GM18507 (cell line): Measurements from ENCODE around the gene ANKH.
"Not testable (repeated sequence)": the region's sequence is repeated elsewhere in the genome, so short reads cannot be mapped to it uniquely, and the experiment has no call there.

Source experiments
- DNase-seq: peaks from one replicate; pipeline ENCODE4 v3.0.0; 2011; ENCODE audit warnings: low read depth; ENCODE audit not compliant: insufficient read length; ENCODE audit errors: extremely low spot score
- FAIRE-seq: peaks from 2 replicates; lab custom pipeline; 2011; peaks lifted over from hg19 to GRCh38; lab: Jason Lieb, UNC

The ANKH gene

DNA sequence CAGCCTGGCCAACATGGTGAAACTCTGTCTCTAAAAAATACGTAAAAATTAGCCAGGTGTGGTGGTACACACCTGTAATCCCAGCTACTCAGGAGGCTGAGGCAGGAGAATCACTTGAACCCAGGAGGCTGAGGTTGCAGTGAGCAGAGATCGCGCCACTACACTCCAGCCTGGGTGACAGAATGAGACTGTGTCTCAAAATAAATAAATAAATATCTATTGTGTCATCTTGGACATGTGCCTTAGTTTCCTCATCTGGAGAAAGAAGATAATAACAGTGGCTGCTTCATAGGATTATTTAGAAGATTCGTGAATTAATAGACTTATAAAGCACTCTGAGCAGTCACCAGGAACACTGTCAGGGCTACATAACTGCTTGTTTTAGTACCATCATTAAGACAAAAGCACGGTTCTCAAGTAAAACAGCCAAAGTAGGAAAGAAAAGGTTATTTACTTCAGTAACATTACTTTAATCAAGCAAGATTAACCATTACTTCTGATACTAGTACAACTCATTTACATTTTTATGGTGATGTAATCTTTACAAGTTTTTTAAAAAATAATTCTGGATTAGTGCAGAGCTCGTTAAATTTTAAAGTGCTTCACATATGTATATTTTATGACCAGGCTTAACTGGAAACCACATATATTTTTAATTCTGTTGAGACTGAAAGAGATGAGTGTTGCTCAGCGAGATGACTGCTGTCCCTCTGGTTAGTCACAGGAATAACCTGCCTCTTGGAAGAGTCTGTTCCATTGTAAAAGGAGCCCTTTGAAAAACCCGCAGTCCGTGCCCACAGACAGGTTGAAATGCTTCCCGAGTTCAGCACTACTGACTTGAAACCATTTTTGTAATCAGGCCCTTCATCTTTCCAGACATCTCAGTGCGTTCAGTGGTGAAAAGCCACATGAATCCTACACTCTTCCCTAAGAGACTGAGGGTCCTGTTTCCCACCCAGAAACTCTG is 36.7 kb downstream of the ANKH start:
- FAIRE-seq (no peak), DNase-seq (no peak)

GRCh38 chr5:14834062-14834461 is 37.5 kb downstream of the ANKH start:
- FAIRE-seq, result no peak

GRCh38 chr5:14831006-14831338 is 40.6 kb downstream of the ANKH start:
- no peak for FAIRE-seq
- no peak for DNase-seq

More at GRCh38 chr5:14834062-14834461, 37.5 kb downstream of the ANKH start:
- DNase-seq, result no peak

DNA sequence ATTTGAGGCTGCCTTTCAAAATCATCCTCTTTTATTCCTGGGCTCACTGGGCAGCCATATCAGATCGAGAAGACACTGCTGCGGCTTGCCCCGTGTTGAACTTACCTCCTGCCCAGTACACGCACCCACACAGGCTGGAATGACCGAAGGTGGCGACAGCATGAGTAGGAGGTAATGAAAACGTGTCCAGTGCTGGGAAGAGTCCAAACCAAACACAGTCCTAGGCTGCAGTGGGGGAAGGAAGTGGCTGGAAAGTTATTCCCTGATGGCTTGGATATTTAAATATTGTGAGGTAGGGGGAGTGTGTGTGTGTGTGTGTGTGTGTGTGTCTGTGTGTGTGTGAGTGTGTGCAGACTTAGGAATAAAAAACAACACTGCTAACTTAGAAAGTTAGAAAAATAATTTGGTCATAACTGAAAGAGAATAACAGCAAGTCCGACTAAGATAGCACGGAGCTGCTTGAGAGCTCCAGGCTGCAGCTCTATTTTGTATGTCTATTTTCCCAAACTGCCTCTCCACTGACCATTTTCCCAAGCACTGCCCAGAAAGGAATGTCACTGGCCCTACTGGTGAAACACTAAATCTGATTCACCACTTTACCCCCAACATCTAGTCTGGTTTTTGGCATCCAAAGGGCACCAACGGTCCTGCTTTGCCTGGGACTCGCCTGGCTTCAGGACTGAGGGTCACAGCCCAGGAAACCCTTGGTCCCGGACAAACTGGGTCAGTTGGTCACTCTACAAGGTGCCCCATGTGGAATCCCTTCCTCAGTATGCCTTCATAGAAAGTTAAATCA is 41.2 kb downstream of the ANKH start:
- DNase-seq, result no peak
- FAIRE-seq, result no peak

DNA sequence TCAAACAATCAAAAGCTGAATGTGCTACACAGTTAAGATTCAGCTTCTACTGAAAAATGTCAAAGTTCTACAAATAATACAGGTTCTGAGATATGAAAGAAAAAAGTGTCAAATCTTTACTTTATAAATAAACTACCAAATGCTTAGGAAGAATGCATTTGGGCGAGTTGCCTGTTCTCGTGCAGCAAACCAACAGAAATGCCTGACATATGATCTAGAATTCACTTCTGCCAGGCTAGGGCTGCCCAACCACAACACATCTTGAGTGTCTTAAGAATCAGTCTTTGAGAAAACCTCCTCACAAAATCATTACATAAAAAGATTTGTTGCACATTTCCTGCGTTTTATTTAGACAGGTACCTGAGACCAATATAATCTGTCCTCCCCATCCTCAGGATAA is 42.2 kb downstream of the ANKH start:
- DNase-seq, result no peak
- no peak for FAIRE-seq

DNA sequence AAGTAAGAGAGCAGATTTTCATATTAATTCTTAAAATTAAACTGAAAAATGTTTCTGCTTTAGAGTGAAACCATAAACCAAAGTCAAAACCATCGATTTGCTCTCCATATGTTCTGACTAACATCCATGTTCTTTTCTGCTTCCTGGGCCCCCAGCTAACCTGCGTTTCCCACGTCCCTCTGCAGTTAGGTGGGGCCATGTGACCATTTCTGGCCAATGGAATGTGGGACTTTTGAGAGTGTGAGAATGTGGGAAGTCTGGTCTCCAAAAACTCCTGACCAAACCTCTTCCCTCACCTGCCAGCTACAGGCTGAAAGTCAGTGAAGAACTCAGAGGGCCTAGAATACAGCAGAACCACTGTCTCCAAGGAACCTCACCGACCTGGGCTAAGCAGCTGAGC is 44.9 kb downstream of the ANKH start:
- FAIRE-seq, result no peak

DNA sequence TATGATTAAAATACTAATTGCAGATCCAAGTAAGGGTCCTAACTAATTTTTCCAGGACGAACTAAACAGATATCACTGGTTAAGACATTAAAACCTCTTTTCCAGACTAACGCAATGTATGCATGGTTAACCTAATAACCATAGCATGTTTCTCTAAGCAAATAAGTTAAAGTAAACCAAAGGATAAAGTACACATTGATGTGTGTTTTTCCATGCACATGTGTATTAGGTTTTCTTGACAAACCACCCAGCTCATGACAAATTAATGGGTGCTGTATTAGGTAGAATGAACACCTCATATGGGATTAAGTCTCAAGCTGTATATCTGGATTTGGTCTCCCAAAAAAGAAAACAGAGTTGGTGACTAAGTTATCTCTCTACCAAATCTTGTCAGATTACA is 45.6 kb downstream of the ANKH start:
- FAIRE-seq, result no peak
- DNase-seq, result no peak

More for the DNA sequence above, 44.9 kb downstream of the ANKH start:
- no peak for DNase-seq

DNA sequence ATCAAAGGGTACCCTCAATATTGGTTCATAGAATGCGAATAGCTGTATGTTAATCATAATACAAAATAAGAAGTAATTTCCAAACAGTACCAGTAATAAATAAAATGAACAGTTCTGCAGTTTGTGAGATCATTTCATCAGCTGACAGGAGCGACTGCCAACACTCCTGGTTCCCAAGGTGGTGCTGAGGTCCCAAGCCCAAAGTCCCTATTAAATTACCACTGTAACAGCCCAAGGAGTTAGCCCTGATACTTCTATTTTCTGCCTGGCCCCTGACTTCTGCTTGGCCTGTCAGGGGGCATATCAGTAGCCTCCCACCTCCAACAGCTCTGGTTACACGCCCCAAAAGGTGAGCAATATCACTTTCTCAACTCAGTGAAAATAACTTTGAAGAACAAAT is 47.1 kb downstream of the ANKH start:
- DNase-seq (no peak), FAIRE-seq (no peak)

DNA sequence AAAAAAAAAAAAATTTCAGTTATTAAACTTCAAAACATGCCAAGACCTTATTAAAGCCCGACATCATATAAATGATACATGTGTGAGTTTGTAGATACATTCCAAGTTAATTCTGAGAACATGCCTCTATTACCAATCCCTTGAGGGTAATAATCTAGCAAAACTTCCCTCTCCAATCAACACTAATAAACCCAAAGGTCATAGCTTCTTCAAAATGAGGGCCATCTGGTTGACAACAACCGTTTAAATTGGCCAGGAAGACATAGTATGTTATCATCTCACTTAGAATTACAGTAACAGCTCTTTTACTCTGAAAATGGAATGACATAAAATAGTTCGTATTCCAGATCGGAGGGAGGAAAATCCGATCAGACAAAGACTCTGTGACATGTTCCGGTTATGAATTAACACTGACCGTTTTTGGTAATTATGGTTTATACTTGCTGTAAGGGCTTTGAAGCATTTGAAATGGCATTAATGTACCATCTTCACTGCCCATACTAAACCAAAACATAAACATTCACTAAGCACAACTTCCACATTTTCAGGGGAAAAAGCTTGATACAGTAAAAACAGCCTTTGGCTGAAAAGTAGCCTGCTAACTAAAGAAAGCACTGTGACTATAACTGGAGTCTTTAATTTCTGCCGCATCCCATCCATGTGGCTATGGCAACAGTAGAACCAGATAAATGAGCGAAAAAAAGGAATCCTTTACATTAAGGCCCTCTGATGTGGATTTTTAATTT is 50.3 kb downstream of the ANKH start:
- DNase-seq (no peak), FAIRE-seq (no peak)

DNA sequence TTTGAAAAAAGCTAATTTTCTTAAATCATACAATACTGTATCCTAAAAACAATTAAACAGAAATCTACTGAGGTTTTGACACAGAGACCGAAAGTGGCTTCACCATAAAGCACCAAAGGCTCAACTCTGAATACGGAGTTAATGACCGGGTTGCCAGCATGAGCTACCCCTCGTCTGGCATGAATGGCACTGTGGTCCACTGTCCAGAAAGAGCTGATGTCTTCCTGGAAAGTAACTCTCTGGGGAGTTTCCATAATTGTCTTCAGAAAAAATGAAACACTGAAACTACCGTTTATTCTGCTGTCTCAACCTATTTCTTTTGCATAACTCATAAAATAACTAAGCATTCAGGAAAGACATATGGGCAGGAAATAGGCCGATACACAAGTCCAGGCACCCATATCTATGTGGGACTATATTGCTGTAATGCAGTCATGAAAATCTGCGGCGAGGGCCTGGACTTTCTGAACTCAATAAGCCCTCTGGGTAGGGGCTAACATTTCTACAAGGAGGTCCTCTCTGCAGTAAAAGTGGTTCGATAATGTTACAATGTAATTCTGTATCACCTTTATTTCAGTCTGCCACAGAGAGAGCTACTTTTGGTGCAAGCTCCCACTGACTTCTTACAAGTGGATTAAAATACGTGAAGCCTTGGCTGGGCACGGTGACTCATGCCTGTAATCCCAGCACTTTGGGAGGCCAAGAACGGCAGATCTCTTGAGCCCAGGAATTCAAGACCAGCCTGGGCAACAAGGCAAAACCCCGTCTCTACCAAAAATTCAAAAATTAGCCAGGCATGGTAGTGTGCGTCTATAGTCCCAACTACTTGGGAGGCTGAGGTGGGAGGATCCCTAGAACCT is 52.4 kb downstream of the ANKH start:
- DNase-seq (no peak), FAIRE-seq (no peak)

- not testable (repeated sequence) for FAIRE-seq, DNase-seq
Observed at GRCh38 chr5:14817762-14818136, 53.8 kb downstream of the ANKH start.

GRCh38 chr5:14816999-14817761 is 54.4 kb downstream of the ANKH start:
- FAIRE-seq, result no peak
- DNase-seq, result no peak

- no peak for FAIRE-seq
Observed at GRCh38 chr5:14816374-14816998, 55.1 kb downstream of the ANKH start.

GRCh38 chr5:14813747-14814146 is 57.8 kb downstream of the ANKH start:
- DNase-seq, result no peak
- no peak for FAIRE-seq

More at GRCh38 chr5:14816374-14816998, 55.1 kb downstream of the ANKH start:
- no peak for DNase-seq

DNA sequence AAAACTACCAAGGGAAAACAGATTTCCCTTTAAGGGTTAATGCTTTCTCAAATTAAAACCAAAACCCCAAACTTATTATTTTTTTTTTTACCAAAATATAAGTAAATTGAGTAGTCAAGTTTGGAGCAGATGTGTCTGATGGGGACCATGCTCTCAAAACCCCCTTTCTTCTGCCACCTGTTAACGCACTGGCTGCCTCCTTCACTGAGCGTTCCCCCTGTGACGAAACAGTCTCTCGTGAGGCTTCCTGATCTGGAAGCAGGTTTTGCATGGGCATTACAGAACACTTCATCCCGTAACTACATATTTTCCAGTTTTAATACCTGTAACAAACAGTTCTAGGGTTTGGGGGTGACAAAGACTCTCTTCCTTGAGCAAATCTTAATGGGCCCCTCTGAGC is 59.4 kb downstream of the ANKH start:
- no peak for FAIRE-seq
- DNase-seq, result no peak

GRCh38 chr5:14810928-14811572 is 60.5 kb downstream of the ANKH start:
- no peak for FAIRE-seq

GRCh38 chr5:14810282-14810681 is 61.3 kb downstream of the ANKH start:
- no peak for DNase-seq
- FAIRE-seq, result no peak

More at GRCh38 chr5:14810928-14811572, 60.5 kb downstream of the ANKH start:
- no peak for DNase-seq
